K562 (cell line): ENCODE measurements around the gene CACNA2D2. TPM values are rescaled to one million over a fixed set of nuclear protein-coding genes. Genes with fewer than 3 reads are reported as not detected.

Experiments
- ATAC-seq: fragments of 200-7000 bp; cut with Tn5 transposase; 3 replicates; pipeline ENCODE4 v1.9.1; 2020; ENCODE audit warnings: moderate library complexity
- BruUV-seq: library from RNA; stranded (reverse); fragments of 400-500 nt; replicated peaks from 2 replicates; lab custom pipeline; 2021; lab: Mats Ljungman, UMichigan
- CTCF ChIA-PET: fragments of 300-600 bp; formaldehyde crosslinking; extraction: SDS; loops from one replicate; lab custom pipeline; 2021; ENCODE audit warnings: low intra/inter-chr PET ratio; lab: Yijun Ruan, JAX
- POLR2A ChIA-PET: fragments of 300-600, 350-650 bp; sonication (Branson Sonifier 250); formaldehyde crosslinking; extraction: SDS; loops from one replicate; lab custom pipeline; 2021; ENCODE audit warnings: antibody characterized with exemption, inconsistent platforms; lab: Yijun Ruan, JAX
- DNase-seq, 4 experiments: peaks; one replicate each; pipeline versions ENCODE4 v3.0.0 to v3.0.0-alpha.2; 2011 to 2018; ENCODE audit warnings: low spot score in 3 of 4, mixed read lengths in 3 of 4; ENCODE audit errors: extremely low read depth in 1 of 4
- FAIRE-seq: peaks from 2 replicates; lab custom pipeline; 2011; peaks lifted over from hg19 to GRCh38; lab: Jason Lieb, UNC
- H2AFZ ChIP-seq: 2 replicates; pipeline ENCODE4 v1.6.0; 2011; ENCODE audit warnings: low read depth, low read length, control low read depth, inconsistent platforms
- H3K27ac ChIP-seq: fragments of 200-600 bp; 3 replicates; pipeline ENCODE4 v1.8.0; 2011; ENCODE audit warnings: low read depth, mild to moderate bottlenecking, control low read depth, inconsistent platforms, low read length, moderate library complexity, mixed read lengths; ENCODE audit errors: extremely low read depth
- H3K27me3 ChIP-seq, 2 experiments: fragments of 300-600 bp in 1 of 2; 2 replicates in 1 of 2; 3 replicates in 1 of 2; pipeline versions ENCODE4 v1.6.0 to v1.8.0; 2011; ENCODE audit warnings: inconsistent platforms in 2 of 2, low read length in 2 of 2, mild to moderate bottlenecking in 1 of 2, mixed read lengths in 1 of 2, moderate library complexity in 1 of 2; ENCODE audit not compliant: control insufficient read depth in 2 of 2, insufficient read depth in 2 of 2
- H3K36me3 ChIP-seq: fragments of 300-600 bp; 3 replicates; pipeline ENCODE4 v1.8.0; 2011; ENCODE audit warnings: mild to moderate bottlenecking, low read length, inconsistent platforms; ENCODE audit not compliant: control insufficient read depth, insufficient read depth
- H3K4me1 ChIP-seq, 2 experiments: fragments of 200-600 bp in 1 of 2; replicated peaks in 1 of 2; 2 replicates in 1 of 2; 3 replicates in 1 of 2; pipeline versions ENCODE4 v1.5.1 to v1.8.0; 2011; ENCODE audit warnings: inconsistent platforms in 2 of 2, low read length in 2 of 2, mild to moderate bottlenecking in 1 of 2, mixed read lengths in 1 of 2, moderate library complexity in 1 of 2; ENCODE audit not compliant: control insufficient read depth in 2 of 2, insufficient read depth in 2 of 2
- H3K4me2 ChIP-seq: 2 replicates; pipeline ENCODE4 v1.6.1; 2011; ENCODE audit warnings: low read length, control low read depth, inconsistent platforms, mixed read lengths; ENCODE audit not compliant: insufficient read depth
- H3K4me3 ChIP-seq: fragments of 200-600 bp; sonication (generic), shearing (Covaris generic); 2 replicates; pipeline ENCODE4 v1.5.1; 2016; ENCODE audit warnings: control low read depth, inconsistent platforms
- H3K79me2 ChIP-seq: fragments of 200-600 bp; 3 replicates; pipeline ENCODE4 v1.8.0; 2011; ENCODE audit warnings: low read length, inconsistent platforms; ENCODE audit not compliant: control insufficient read depth, insufficient read depth
- H3K9ac ChIP-seq, 2 experiments: 2 replicates each; pipeline versions ENCODE4 v1.6.0 to v1.6.1; 2011; ENCODE audit warnings: low read depth in 2 of 2, low read length in 2 of 2, control low read depth in 1 of 2, inconsistent platforms in 1 of 2, mild to moderate bottlenecking in 1 of 2, mixed read lengths in 1 of 2; ENCODE audit not compliant: insufficient read depth in 1 of 2
- H3K9me1 ChIP-seq: one replicate; pipeline ENCODE4 v1.6.0; 2011; ENCODE audit warnings: inconsistent platforms, mild to moderate bottlenecking, low read length, moderate library complexity; ENCODE audit not compliant: control insufficient read depth, insufficient read depth
- H3K9me3 ChIP-seq: replicated peaks from 2 replicates; pipeline ENCODE4 v1.5.1; 2011; ENCODE audit warnings: low read depth, low read length, inconsistent platforms; ENCODE audit not compliant: control insufficient read depth, insufficient read depth
- H4K20me1 ChIP-seq: replicated peaks from 2 replicates; pipeline ENCODE4 v1.6.1; 2011; ENCODE audit warnings: low read length, inconsistent platforms, mixed read lengths; ENCODE audit not compliant: control insufficient read depth, insufficient read depth
- CCNT2 ChIP-seq: IDR thresholded peaks from 2 replicates; pipeline ENCODE4 v1.6.1; 2011; ENCODE audit warnings: borderline replicate concordance, low read depth, mild to moderate bottlenecking, moderate library complexity, mixed read lengths, low read length; ENCODE audit not compliant: insufficient read length; ENCODE audit errors: extremely low read depth
- CHD4 ChIP-seq: fragments of 200-600 bp; sonication (generic); IDR thresholded peaks from 3 replicates; pipeline ENCODE4 v1.6.1; 2012; ENCODE audit warnings: low read depth, mild to moderate bottlenecking, mixed read lengths, low read length, inconsistent platforms; ENCODE audit not compliant: insufficient read depth, insufficient replicate concordance, poor library complexity, severe bottlenecking
- GTF3C2 ChIP-seq: IDR thresholded peaks from 3 replicates; pipeline ENCODE4 v1.6.1; 2011; ENCODE audit warnings: borderline replicate concordance, mild to moderate bottlenecking, moderate library complexity; ENCODE audit not compliant: insufficient read length; ENCODE audit errors: extremely low read depth
- HMG20B ChIP-seq: fragments of 250-450 bp; sonication (Bioruptor Pico); IDR thresholded peaks from 2 replicates; pipeline ENCODE4 v1.5.0; 2021; ENCODE audit warnings: mild to moderate bottlenecking
- HNRNPH1 ChIP-seq: fragments of 200-400 bp; formaldehyde crosslinking; optimal IDR thresholded peaks from 2 replicates; pipeline ENCODE3; 2017; ENCODE audit warnings: low read depth, mild to moderate bottlenecking, low read length, moderate library complexity
- MLX ChIP-seq, 2 experiments: fragments of 450-650 bp in 1 of 2; sonication (generic) in 1 of 2; formaldehyde crosslinking; conservative IDR thresholded peaks; 2 replicates each; pipeline versions ENCODE4 v1.4.0 to v1.8.1; 2020 to 2022; ENCODE audit warnings: mild to moderate bottlenecking in 1 of 2, missing genetic modification reagents in 1 of 2
- NFRKB ChIP-seq: fragments of 450-650 bp; IDR thresholded peaks from 2 replicates; pipeline ENCODE4 v1.6.1; 2016; ENCODE audit warnings: low read depth
- NR2C1 ChIP-seq, 2 experiments: fragments of 450-650 bp; IDR thresholded peaks; 2 replicates each; pipeline ENCODE4 v1.6.1; 2017; ENCODE audit warnings: mild to moderate bottlenecking in 2 of 2, antibody characterized with exemption in 1 of 2, inconsistent platforms in 1 of 2, missing compliant biosample characterization in 1 of 2, missing genetic modification characterization in 1 of 2
- NRF1 ChIP-seq, 2 experiments: fragments of 450-650 bp; IDR thresholded peaks in 1 of 2; conservative IDR thresholded peaks in 1 of 2; 2 replicates each; pipeline ENCODE4 v1.6.1; 2014; ENCODE audit warnings: mild to moderate bottlenecking in 2 of 2
- PPARD ChIP-seq: fragments of 250-450 bp; sonication (Bioruptor Pico); IDR thresholded peaks from 2 replicates; pipeline ENCODE4 v1.8.0; 2022; ENCODE audit warnings: inconsistent platforms, mild to moderate bottlenecking, moderate library complexity
- PTTG1 ChIP-seq: fragments of 450-650 bp; IDR thresholded peaks from 2 replicates; pipeline ENCODE4 v1.6.1; 2016; ENCODE audit warnings: low read depth, mild to moderate bottlenecking, missing genetic modification characterization, missing compliant biosample characterization
- RBM15 ChIP-seq: fragments of 200-400 bp; formaldehyde crosslinking; IDR thresholded peaks from 2 replicates; pipeline ENCODE4 v1.6.1; 2018; ENCODE audit warnings: mild to moderate bottlenecking, low read length, moderate library complexity; ENCODE audit not compliant: insufficient read depth
- SNAPC5 ChIP-seq: fragments of 250-450 bp; sonication (Bioruptor Pico); IDR thresholded peaks from 2 replicates; pipeline ENCODE4 v1.8.0; 2021; ENCODE audit warnings: moderate library complexity, mild to moderate bottlenecking, inconsistent platforms
- TAL1 ChIP-seq: fragments of 450-650 bp; IDR thresholded peaks from 2 replicates; pipeline ENCODE4 v1.6.1; 2016; ENCODE audit warnings: mild to moderate bottlenecking
- TCF7L2 ChIP-seq: fragments of 150-350 bp; IDR thresholded peaks from 2 replicates; pipeline ENCODE4 v1.6.1; 2016; ENCODE audit warnings: low read depth, mild to moderate bottlenecking, low read length, moderate library complexity
- ZBTB17 ChIP-seq: fragments of 450-650 bp; formaldehyde crosslinking; IDR thresholded peaks from 2 replicates; pipeline ENCODE4 v1.4.0; 2020; ENCODE audit warnings: mild to moderate bottlenecking
- ZNF232 ChIP-seq: sonication (generic); formaldehyde crosslinking; IDR thresholded peaks from 2 replicates; pipeline ENCODE4 v1.8.0; 2022; ENCODE audit warnings: mild to moderate bottlenecking, missing genetic modification reagents
- ZNF707 ChIP-seq: fragments of 250-450 bp; sonication (Bioruptor Pico); conservative IDR thresholded peaks from 2 replicates; pipeline ENCODE4 v1.8.0; 2022; ENCODE audit warnings: inconsistent platforms, mild to moderate bottlenecking, moderate library complexity
- WGBS: fragments of 100-300 bp; shearing (Covaris generic); methylation state at CpG from one replicate; pipeline ENCODE4 v1.1.6; 2016; ENCODE audit warnings: low coverage, mixed read lengths; ENCODE audit not compliant: insufficient coverage; ENCODE audit errors: missing lambda C conversion rate; 5-methylcytosine and 5-hydroxymethylcytosine counted together
- in situ Hi-C: fragments of 300-500 bp; cut with MboI; formaldehyde crosslinking; loops from 4 replicates; pipeline ENCODE4 v1.15.0; 2018; ENCODE audit warnings: inconsistent platforms, mixed read lengths
- intact Hi-C: fragments of 100-400 bp; cut with micrococcal nuclease; formaldehyde crosslinking; loops from 2 replicates; pipeline ENCODE4 v1.14.2; 2022
- polyA plus RNA-seq, 8 experiments: library from polyadenylated mRNA; depleted of rRNA in 4 of 8; stranded (reverse) in 5 of 8; unstranded in 3 of 8; fragments of >200 nt; fragmentation: Nextera tagmentation in 2 of 8; fragmentation: Illumina TruSeq in 1 of 8; extraction: Ambion mirVana in 2 of 8; extraction: Trizol in 1 of 8; gene quantifications; 2 replicates each; pipeline versions ENCODE4 v1.2.1 to v1.2.3, GENCODE V29; 2011 to 2014; ENCODE audit warnings: inconsistent platforms in 1 of 8, missing spikeins in 1 of 8
- total RNA-seq, 7 experiments: library from RNA; depleted of rRNA in 6 of 7; stranded (reverse); fragments of >200 nt in 6 of 7; fragmentation: Illumina TruSeq in 2 of 7; extraction: Trizol in 2 of 7; gene quantifications; 2 replicates each; pipeline versions ENCODE4 v1.2.1 to v1.2.3, GENCODE V29; 2011 to 2021; ENCODE audit warnings: low replicate concordance in 1 of 7

Gene CACNA2D2
- total and polyA plus RNA-seq, 9 of the 15 experiments (the other 6 are each of a cell fraction or from before 2014, with no cell fraction given): 0.11 to 0.58 (median 0.36) TPM; not detected in 2

DNA sequence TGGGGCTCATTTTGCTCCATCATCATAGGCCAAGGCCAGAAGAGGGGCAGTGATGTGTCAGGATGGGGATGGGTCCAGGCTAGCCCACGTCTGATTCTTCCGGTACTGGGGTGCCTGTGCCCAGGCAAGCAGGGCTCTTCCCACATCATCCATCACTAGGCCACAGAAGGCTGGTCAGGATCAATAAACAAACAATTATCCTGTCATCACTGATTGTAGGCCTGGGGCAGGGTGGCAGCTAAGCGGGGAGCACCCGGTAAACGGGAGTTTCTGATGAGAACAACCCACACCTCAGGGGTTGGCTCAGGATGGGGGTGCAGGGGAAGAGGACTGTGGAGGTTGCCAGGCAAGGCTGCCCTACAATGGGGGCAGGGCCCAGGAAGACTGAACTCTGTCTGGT is 18.1 kb upstream of the CACNA2D2 start (continued):
- no peak for TF ChIP-seq CHD4
- TF ChIP-seq HNRNPH1: no peak
- TF ChIP-seq NRF1 (conservative IDR thresholded peaks at IDR 0.05 in 1 of 2, IDR thresholded peaks at IDR 0.05 in 1 of 2): no peak
- no peak for TF ChIP-seq NFRKB
- no peak for TF ChIP-seq ZNF707 (CRISPR knock-in tag)

GRCh38 chr3:50520849-50521248 is 17.4 kb upstream of the CACNA2D2 start:
- no peak overlapping the region for H3K27ac ChIP-seq
- intact Hi-C loops: no loop called here
- ATAC-seq: no peak
- no peak overlapping the region for H3K4me2 ChIP-seq
- BruUV-seq: no TSS peak
- no peaks in the 10 kb centered on the region for H3K9me1 ChIP-seq
- H3K9ac ChIP-seq: no peak overlapping the region; a peak in 1 of 4 replicates
- FAIRE-seq: no peak
- no peaks in the 10 kb centered on the region for H4K20me1 ChIP-seq
- H3K4me1 ChIP-seq: peaks cover 0 to 21% of the 10 kb centered on the region in 2 experiments; a peak in 3 of 5 replicates
- no peak for DNase-seq
- in situ Hi-C loops: no loop called here
- H3K4me3 ChIP-seq: no peak overlapping the region
- 48% methylated on average over 3 of the region's 3 CpGs for WGBS
- H2AFZ ChIP-seq: no peak overlapping the region
- H3K9me3 ChIP-seq: no peaks in the 10 kb centered on the region
- POLR2A ChIA-PET: no interaction called here
- H3K36me3 ChIP-seq: no peaks in the 10 kb centered on the region
- CTCF ChIA-PET: no interaction called here
- H3K79me2 ChIP-seq: no peaks in the 10 kb centered on the region
- no peaks in the 10 kb centered on the region for H3K27me3 ChIP-seq
- TF ChIP-seq PTTG1 (no peak), MLX (CRISPR knock-in tag; conservative IDR thresholded peaks at IDR 0.05) (no peak), RBM15 (no peak), ZNF232 (CRISPR knock-in tag) (no peak), TAL1 (no peak), HMG20B (CRISPR knock-in tag) (no peak), CCNT2 (no peak), NR2C1 (IDR thresholded peaks at IDR 0.05) (no peak), NR2C1 (tag; IDR thresholded peaks at IDR 0.05) (no peak), ZBTB17 (CRISPR knock-in tag) (no peak), SNAPC5 (no peak), TCF7L2 (no peak), GTF3C2 (no peak), PPARD (no peak)
